Ramos (cell line): ENCODE data around the gene TNIP3.

Experiments used
- in situ Hi-C: fragments of 300-500 bp; cut with MboI; formaldehyde crosslinking; loops from one replicate; pipeline ENCODE4 v1.14.3; 2022; ENCODE audit warnings: low sequenced_read_pairs; ENCODE audit not compliant: unreplicated experiment

TNIP3 gene

GRCh38 chr4:121140716-121141460 is 23.2 kb downstream of the TNIP3 start:
- in situ Hi-C loops, result no loop called here

- in situ Hi-C loops, result no loop called here
These were observed 24.4 kb downstream of the TNIP3 start for GRCh38 chr4:121139533-121140222.

GRCh38 chr4:121138039-121138825 is 25.9 kb downstream of the TNIP3 start:
- in situ Hi-C loops, result no loop called here

- in situ Hi-C loops, result no loop called here
These were observed 33.8 kb downstream of the TNIP3 start for GRCh38 chr4:121130326-121130660.

GRCh38 chr4:121129606-121130325 is 34.4 kb downstream of the TNIP3 start:
- in situ Hi-C loops, result no loop called here

- in situ Hi-C loops, result no loop called here
These were observed 37.0 kb downstream of the TNIP3 start for GRCh38 chr4:121127100-121127499.

- in situ Hi-C loops, result no loop called here
These were observed 37.6 kb downstream of the TNIP3 start for GRCh38 chr4:121126449-121127006.

GRCh38 chr4:121125498-121125885 is 38.6 kb downstream of the TNIP3 start:
- in situ Hi-C loops, result no loop called here

- in situ Hi-C loops, result loop anchor here (25.0 kb wide), 2 partner anchors 410 to 960 kb away; no protein-coding TSS in a partner anchor
These were observed 41.5 kb downstream of the TNIP3 start for GRCh38 chr4:121122661-121123060.

- in situ Hi-C loops, result loop anchor here (25.0 kb wide), 2 partner anchors 407 to 957 kb away; no protein-coding TSS in a partner anchor
These were observed 44.4 kb downstream of the TNIP3 start for GRCh38 chr4:121119715-121120114.

- in situ Hi-C loops, result loop anchor here (25.0 kb wide), 2 partner anchors 406 to 956 kb away; no protein-coding TSS in a partner anchor
These were observed 45.8 kb downstream of the TNIP3 start for GRCh38 chr4:121118344-121118743.

- in situ Hi-C loops, result loop anchor here (25.0 kb wide), 2 partner anchors 402 to 952 kb away; no protein-coding TSS in a partner anchor
These were observed 49.4 kb downstream of the TNIP3 start for GRCh38 chr4:121114756-121115155.

- in situ Hi-C loops, result loop anchor here (25.0 kb wide), 2 partner anchors 400 to 950 kb away; no protein-coding TSS in a partner anchor
These were observed 51.6 kb downstream of the TNIP3 start for GRCh38 chr4:121112530-121112929.

- in situ Hi-C loops, result loop anchor here (25.0 kb wide), 2 partner anchors 396 to 946 kb away; no protein-coding TSS in a partner anchor
These were observed 55.6 kb downstream of the TNIP3 start for GRCh38 chr4:121108557-121108956.

- in situ Hi-C loops, result loop anchor here (25.0 kb wide), 2 partner anchors 395 to 945 kb away; no protein-coding TSS in a partner anchor
These were observed 56.6 kb downstream of the TNIP3 start for GRCh38 chr4:121107507-121107906.

- in situ Hi-C loops, result loop anchor here (25.0 kb wide), 2 partner anchors 388 to 938 kb away; no protein-coding TSS in a partner anchor
These were observed 63.9 kb downstream of the TNIP3 start for GRCh38 chr4:121100093-121100775.

- in situ Hi-C loops, result no loop called here
These were observed 65.9 kb downstream of the TNIP3 start for GRCh38 chr4:121098266-121098665.

GRCh38 chr4:121096629-121097028 is 67.5 kb downstream of the TNIP3 start:
- in situ Hi-C loops, result no loop called here

GRCh38 chr4:121096191-121096590 is 67.9 kb downstream of the TNIP3 start:
- in situ Hi-C loops, result no loop called here
